SK-N-SH (cell line): ENCODE data around the gene C18orf63. TPM values are rescaled to one million over a fixed set of nuclear protein-coding genes. Genes with fewer than 3 reads are reported as not detected.

Experiments
- CTCF ChIA-PET: fragments of 300-600, 350-600 bp; formaldehyde crosslinking; extraction: SDS; loops from one replicate; lab custom pipeline; 2021; lab: Yijun Ruan, JAX
- POLR2A ChIA-PET: fragments of 350-600 bp; sonication (Branson Sonifier 250); formaldehyde crosslinking; extraction: SDS; loops from one replicate; lab custom pipeline; 2020; ENCODE audit warnings: antibody characterized with exemption, inconsistent platforms; lab: Yijun Ruan, JAX
- DNase-seq: peaks from one replicate; pipeline ENCODE4 v3.0.0; 2012
- H2AFZ ChIP-seq: fragments of 200-600 bp; sonication (generic); 2 replicates; pipeline ENCODE4 v1.8.1; 2016; ENCODE audit warnings: antibody characterized with exemption, mild to moderate bottlenecking, low read depth
- H3F3A ChIP-seq: fragments of 200-600 bp; sonication (generic); replicated peaks from 2 replicates; pipeline ENCODE3; 2016; ENCODE audit warnings: antibody characterized with exemption, mild to moderate bottlenecking; ENCODE audit not compliant: insufficient read depth
- H3K27ac ChIP-seq, 2 experiments: fragments of 200-500 bp in 1 of 2; fragments of 200-600 bp in 1 of 2; sonication (Bioruptor generic) in 1 of 2; sonication (generic), shearing (Covaris generic) in 1 of 2; 2 replicates each; pipeline versions ENCODE4 v1.5.1 to v1.6.1; 2014 to 2016; ENCODE audit warnings: low read depth in 2 of 2, inconsistent platforms in 1 of 2, low read length in 1 of 2, mild to moderate bottlenecking in 1 of 2, mixed read lengths in 1 of 2
- H3K27me3 ChIP-seq: fragments of 200-600 bp; sonication (generic), shearing (Covaris generic); 2 replicates; pipeline ENCODE4 v1.6.1; 2016; ENCODE audit warnings: mixed run types; ENCODE audit not compliant: insufficient read depth
- H3K36me3 ChIP-seq, 2 experiments: fragments of 200-500 bp in 1 of 2; fragments of 200-600 bp in 1 of 2; sonication (Bioruptor generic) in 1 of 2; sonication (generic) in 1 of 2; replicated peaks in 1 of 2; 2 replicates each; pipeline versions ENCODE3 to v1.5.1; 2014 to 2016; ENCODE audit warnings: low read length in 1 of 2, mild to moderate bottlenecking in 1 of 2; ENCODE audit not compliant: insufficient read depth in 2 of 2, control insufficient read depth in 1 of 2
- H3K4me1 ChIP-seq, 2 experiments: fragments of 200-500 bp in 1 of 2; fragments of 200-600 bp in 1 of 2; sonication (Bioruptor generic) in 1 of 2; sonication (generic), shearing (Covaris generic) in 1 of 2; 2 replicates each; pipeline versions ENCODE4 v1.5.1 to v1.6.1; 2014 to 2016; ENCODE audit warnings: low read depth in 1 of 2, low read length in 1 of 2, mixed run types in 1 of 2; ENCODE audit not compliant: insufficient read depth in 2 of 2, control insufficient read depth in 1 of 2
- H3K4me2 ChIP-seq: fragments of 200-600 bp; sonication (generic), shearing (Covaris generic); 2 replicates; pipeline ENCODE4 v1.6.1; 2017; ENCODE audit warnings: mixed run types
- H3K4me3 ChIP-seq, 2 experiments: fragments of 200-500 bp in 1 of 2; fragments of 200-600 bp in 1 of 2; sonication (Bioruptor generic) in 1 of 2; sonication (generic), shearing (Covaris generic) in 1 of 2; 2 replicates each; pipeline versions ENCODE4 v1.5.1 to v1.8.1; 2014 to 2016; ENCODE audit warnings: low read depth in 2 of 2, inconsistent platforms in 1 of 2, low read length in 1 of 2, mild to moderate bottlenecking in 1 of 2, mixed read lengths in 1 of 2, moderate library complexity in 1 of 2
- H3K79me2 ChIP-seq: fragments of 200-600 bp; sonication (generic); 2 replicates; pipeline ENCODE4 v1.8.1; 2017; ENCODE audit warnings: mild to moderate bottlenecking; ENCODE audit not compliant: insufficient read depth
- H3K9ac ChIP-seq: fragments of 200-600 bp; sonication (generic); 2 replicates; pipeline ENCODE4 v1.6.1; 2017; ENCODE audit warnings: mixed run types
- H3K9me2 ChIP-seq: fragments of 200-600 bp; sonication (generic); 2 replicates; pipeline ENCODE4 v1.6.1; 2017; ENCODE audit warnings: mixed run types
- H3K9me3 ChIP-seq: fragments of 200-600 bp; sonication (generic); 2 replicates; pipeline ENCODE4 v1.6.1; 2017; ENCODE audit warnings: mixed run types, mild to moderate bottlenecking, moderate library complexity
- H4K20me1 ChIP-seq: fragments of 200-600 bp; sonication (generic); 2 replicates; pipeline ENCODE4 v1.6.1; 2017; ENCODE audit warnings: mild to moderate bottlenecking, mixed run types; ENCODE audit not compliant: insufficient read depth
- CHD2 ChIP-seq: fragments of 150-350 bp; IDR thresholded peaks from 2 replicates; pipeline ENCODE4 v1.6.1; 2018; ENCODE audit warnings: low read length; ENCODE audit not compliant: partially characterized antibody
- ELF1 ChIP-seq: IDR thresholded peaks from 2 replicates; pipeline ENCODE4 v1.4.0; 2012
- EZH2phosphoT487 ChIP-seq: fragments of 200-600 bp; sonication (generic); IDR thresholded peaks from 2 replicates; pipeline ENCODE4 v1.6.1; 2017; ENCODE audit warnings: low read depth, mixed run types, mild to moderate bottlenecking, antibody characterized with exemption, moderate library complexity, borderline replicate concordance
- FOXM1 ChIP-seq: IDR thresholded peaks from 2 replicates; pipeline ENCODE4 v1.4.0; 2012; ENCODE audit warnings: low read depth, mild to moderate bottlenecking
- GABPA ChIP-seq: IDR thresholded peaks from 2 replicates; pipeline ENCODE4 v1.4.0; 2012; ENCODE audit warnings: low read depth, mild to moderate bottlenecking
- MEF2A ChIP-seq: IDR thresholded peaks from 2 replicates; pipeline ENCODE4 v1.4.0; 2012; ENCODE audit warnings: low read depth, borderline replicate concordance
- MXI1 ChIP-seq: IDR thresholded peaks from 2 replicates; pipeline ENCODE4 v1.6.1; 2012; ENCODE audit warnings: mild to moderate bottlenecking, low read depth, low read length, improper control_type of control experiment
- NFIC ChIP-seq: IDR thresholded peaks from 2 replicates; pipeline ENCODE4 v1.4.0; 2012; ENCODE audit warnings: borderline replicate concordance
- SIN3A ChIP-seq: IDR thresholded peaks from 2 replicates; pipeline ENCODE4 v1.6.1; 2012; ENCODE audit warnings: low read depth, mild to moderate bottlenecking, low read length, moderate library complexity, borderline replicate concordance
- SMC3 ChIP-seq: IDR thresholded peaks from 2 replicates; pipeline ENCODE4 v1.6.1; 2012; ENCODE audit warnings: low read depth, low read length, improper control_type of control experiment
- TAF1 ChIP-seq: IDR thresholded peaks from 2 replicates; pipeline ENCODE4 v1.6.1; 2012; ENCODE audit warnings: low read depth, mild to moderate bottlenecking, low read length, moderate library complexity, borderline replicate concordance
- TCF12 ChIP-seq: IDR thresholded peaks from 2 replicates; pipeline ENCODE4 v1.4.0; 2012
- WGBS: methylation state at CpG from one replicate; pipeline ENCODE4 v1.1.6; 2017; ENCODE audit warnings: low lambda C conversion rate; 5-methylcytosine and 5-hydroxymethylcytosine counted together
- polyA plus RNA-seq, 3 experiments: library from polyadenylated mRNA; depleted of rRNA; stranded (reverse); fragments of >200 nt; gene quantifications; 2 replicates each; pipeline ENCODE4 v1.2.3, GENCODE V29; 2012
- TF ChIP-seq, protein P1 (sequence below): fragments of 150-350 bp; IDR thresholded peaks from 2 replicates; pipeline ENCODE4 v1.6.1; 2017; ENCODE audit warnings: antibody characterized with exemption, low read length, low read depth, borderline replicate concordance
- TF ChIP-seq, protein P2 (sequence below): IDR thresholded peaks from 2 replicates; pipeline ENCODE4 v1.6.1; 2012; ENCODE audit warnings: mild to moderate bottlenecking, low read depth, low read length, moderate library complexity
- TF ChIP-seq, protein P3 (sequence below): fragments of 150-350 bp; IDR thresholded peaks from 2 replicates; pipeline ENCODE4 v1.6.1; 2016; ENCODE audit warnings: mild to moderate bottlenecking, low read depth, low read length
- TF ChIP-seq, protein P4 (sequence below): IDR thresholded peaks from 2 replicates; pipeline ENCODE4; 2012
- TF ChIP-seq, protein P5 (sequence below): IDR thresholded peaks from 2 replicates; pipeline ENCODE4 v1.4.0; 2012; ENCODE audit warnings: low read depth

The C18orf63 gene
- polyA plus RNA-seq, 1 of the 3 experiments (the other 2 are of a cell fraction), result not detected

DNA sequence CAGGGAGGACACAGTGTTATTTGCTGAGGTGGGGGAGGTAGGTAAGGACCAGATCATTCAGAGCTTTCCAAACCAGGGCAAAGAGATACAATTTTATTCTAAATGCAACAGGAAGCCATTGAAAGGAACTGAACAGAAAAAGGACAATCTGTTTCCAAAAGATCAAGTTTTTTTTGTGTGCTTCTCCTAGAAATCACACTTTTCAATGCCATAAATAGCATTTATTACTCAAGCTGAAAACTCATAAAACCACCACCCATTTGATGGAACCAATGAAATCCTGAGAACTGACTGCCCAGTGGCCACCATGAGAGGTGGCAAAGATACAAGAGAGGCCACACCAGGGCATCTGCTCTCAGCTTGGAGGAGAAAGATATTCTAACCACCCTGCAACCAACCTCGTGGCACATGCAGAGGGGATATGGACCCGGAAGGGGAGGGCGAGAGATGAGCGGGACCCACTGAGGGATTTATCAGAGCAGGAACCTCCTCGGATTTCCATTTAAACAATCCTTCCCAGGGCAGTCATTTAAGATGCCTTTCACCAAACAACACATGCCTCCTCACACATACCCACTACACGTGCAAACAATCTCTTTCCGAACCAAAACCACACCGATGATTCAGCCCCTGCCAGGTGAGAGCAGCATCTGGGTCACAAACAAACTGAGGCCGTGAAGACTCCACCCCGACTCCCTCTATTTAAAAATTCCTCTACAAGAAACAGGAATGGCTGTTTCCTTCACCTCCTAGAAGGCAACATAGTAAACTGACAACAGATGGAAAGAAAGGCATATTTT, 32.7 kb upstream of the C18orf63 start:
- no peak overlapping the region for H3K9ac ChIP-seq
- H3K27ac ChIP-seq, result peak overlapping the region in 1 of 2 experiments; percentile 57; a peak in 1 of 4 replicates
- ChIA-PET CTCF (interaction anchor here (0.8 kb wide), 1 partner anchor 59 kb away, joined by 4 read pairs; no protein-coding TSS in a partner anchor), POLR2A (no interaction called here)
- TF ChIP-seq, protein P1, sequence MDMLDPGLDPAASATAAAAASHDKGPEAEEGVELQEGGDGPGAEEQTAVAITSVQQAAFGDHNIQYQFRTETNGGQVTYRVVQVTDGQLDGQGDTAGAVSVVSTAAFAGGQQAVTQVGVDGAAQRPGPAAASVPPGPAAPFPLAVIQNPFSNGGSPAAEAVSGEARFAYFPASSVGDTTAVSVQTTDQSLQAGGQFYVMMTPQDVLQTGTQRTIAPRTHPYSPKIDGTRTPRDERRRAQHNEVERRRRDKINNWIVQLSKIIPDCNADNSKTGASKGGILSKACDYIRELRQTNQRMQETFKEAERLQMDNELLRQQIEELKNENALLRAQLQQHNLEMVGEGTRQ, result no peak
- no peak for TF ChIP-seq TCF12
- TF ChIP-seq, protein P2, sequence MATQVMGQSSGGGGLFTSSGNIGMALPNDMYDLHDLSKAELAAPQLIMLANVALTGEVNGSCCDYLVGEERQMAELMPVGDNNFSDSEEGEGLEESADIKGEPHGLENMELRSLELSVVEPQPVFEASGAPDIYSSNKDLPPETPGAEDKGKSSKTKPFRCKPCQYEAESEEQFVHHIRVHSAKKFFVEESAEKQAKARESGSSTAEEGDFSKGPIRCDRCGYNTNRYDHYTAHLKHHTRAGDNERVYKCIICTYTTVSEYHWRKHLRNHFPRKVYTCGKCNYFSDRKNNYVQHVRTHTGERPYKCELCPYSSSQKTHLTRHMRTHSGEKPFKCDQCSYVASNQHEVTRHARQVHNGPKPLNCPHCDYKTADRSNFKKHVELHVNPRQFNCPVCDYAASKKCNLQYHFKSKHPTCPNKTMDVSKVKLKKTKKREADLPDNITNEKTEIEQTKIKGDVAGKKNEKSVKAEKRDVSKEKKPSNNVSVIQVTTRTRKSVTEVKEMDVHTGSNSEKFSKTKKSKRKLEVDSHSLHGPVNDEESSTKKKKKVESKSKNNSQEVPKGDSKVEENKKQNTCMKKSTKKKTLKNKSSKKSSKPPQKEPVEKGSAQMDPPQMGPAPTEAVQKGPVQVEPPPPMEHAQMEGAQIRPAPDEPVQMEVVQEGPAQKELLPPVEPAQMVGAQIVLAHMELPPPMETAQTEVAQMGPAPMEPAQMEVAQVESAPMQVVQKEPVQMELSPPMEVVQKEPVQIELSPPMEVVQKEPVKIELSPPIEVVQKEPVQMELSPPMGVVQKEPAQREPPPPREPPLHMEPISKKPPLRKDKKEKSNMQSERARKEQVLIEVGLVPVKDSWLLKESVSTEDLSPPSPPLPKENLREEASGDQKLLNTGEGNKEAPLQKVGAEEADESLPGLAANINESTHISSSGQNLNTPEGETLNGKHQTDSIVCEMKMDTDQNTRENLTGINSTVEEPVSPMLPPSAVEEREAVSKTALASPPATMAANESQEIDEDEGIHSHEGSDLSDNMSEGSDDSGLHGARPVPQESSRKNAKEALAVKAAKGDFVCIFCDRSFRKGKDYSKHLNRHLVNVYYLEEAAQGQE, result no peak
- TF ChIP-seq, protein P3, sequence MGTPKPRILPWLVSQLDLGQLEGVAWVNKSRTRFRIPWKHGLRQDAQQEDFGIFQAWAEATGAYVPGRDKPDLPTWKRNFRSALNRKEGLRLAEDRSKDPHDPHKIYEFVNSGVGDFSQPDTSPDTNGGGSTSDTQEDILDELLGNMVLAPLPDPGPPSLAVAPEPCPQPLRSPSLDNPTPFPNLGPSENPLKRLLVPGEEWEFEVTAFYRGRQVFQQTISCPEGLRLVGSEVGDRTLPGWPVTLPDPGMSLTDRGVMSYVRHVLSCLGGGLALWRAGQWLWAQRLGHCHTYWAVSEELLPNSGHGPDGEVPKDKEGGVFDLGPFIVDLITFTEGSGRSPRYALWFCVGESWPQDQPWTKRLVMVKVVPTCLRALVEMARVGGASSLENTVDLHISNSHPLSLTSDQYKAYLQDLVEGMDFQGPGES, result no peak
- no peak for TF ChIP-seq EZH2phosphoT487
- no peak for TF ChIP-seq MXI1
- TF ChIP-seq ELF1, result no peak
- no peak for TF ChIP-seq FOXM1
- no peak for TF ChIP-seq NFIC
- no peak for TF ChIP-seq GABPA
- no peak for TF ChIP-seq CHD2
- TF ChIP-seq, protein P4, sequence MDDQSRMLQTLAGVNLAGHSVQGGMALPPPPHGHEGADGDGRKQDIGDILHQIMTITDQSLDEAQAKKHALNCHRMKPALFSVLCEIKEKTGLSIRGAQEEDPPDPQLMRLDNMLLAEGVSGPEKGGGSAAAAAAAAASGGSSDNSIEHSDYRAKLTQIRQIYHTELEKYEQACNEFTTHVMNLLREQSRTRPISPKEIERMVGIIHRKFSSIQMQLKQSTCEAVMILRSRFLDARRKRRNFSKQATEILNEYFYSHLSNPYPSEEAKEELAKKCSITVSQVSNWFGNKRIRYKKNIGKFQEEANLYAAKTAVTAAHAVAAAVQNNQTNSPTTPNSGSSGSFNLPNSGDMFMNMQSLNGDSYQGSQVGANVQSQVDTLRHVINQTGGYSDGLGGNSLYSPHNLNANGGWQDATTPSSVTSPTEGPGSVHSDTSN, result no peak
- TF ChIP-seq TAF1, result no peak
- no peak for TF ChIP-seq SIN3A
- TF ChIP-seq, protein P5, sequence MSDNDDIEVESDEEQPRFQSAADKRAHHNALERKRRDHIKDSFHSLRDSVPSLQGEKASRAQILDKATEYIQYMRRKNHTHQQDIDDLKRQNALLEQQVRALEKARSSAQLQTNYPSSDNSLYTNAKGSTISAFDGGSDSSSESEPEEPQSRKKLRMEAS, result no peak
- TF ChIP-seq SMC3, result no peak
- no peak for TF ChIP-seq MEF2A
- WGBS, result 91% methylated on average over 10 of the region's 10 CpGs
- H3K9me2 ChIP-seq, result no peaks in the 10 kb centered on the region
- H3K4me3 ChIP-seq, result no peak overlapping the region
- no peaks in the 10 kb centered on the region for H3K79me2 ChIP-seq
- no peaks in the 10 kb centered on the region for H4K20me1 ChIP-seq
- no peak overlapping the region for H2AFZ ChIP-seq
- no peak overlapping the region for H3K4me2 ChIP-seq
- H3K27me3 ChIP-seq, result no peaks in the 10 kb centered on the region
- no peaks in the 10 kb centered on the region for H3K36me3 ChIP-seq
- H3K4me1 ChIP-seq, result peaks cover 0 to 52% of the 10 kb centered on the region in 2 experiments; a peak in 2 of 4 replicates
- no peaks in the 10 kb centered on the region for H3F3A ChIP-seq
- H3K9me3 ChIP-seq, result no peaks in the 10 kb centered on the region
- DNase-seq, result no peak
